K562 (cell line): ENCODE results near the gene P4HTM. TPM values are rescaled to one million over a fixed set of nuclear protein-coding genes. Genes with fewer than 3 reads are reported as not detected.

Experiments used
- BHLHE40 ChIP-seq: IDR thresholded peaks from 2 replicates; pipeline ENCODE4 v1.6.1; 2011; ENCODE audit warnings: low read length, improper control_type of control experiment
- BRF1 ChIP-seq: IDR thresholded peaks from 3 replicates; pipeline ENCODE4 v1.6.1; 2011; ENCODE audit warnings: borderline replicate concordance, mild to moderate bottlenecking; ENCODE audit not compliant: insufficient read length; ENCODE audit errors: extremely low read depth
- FIP1L1 ChIP-seq: fragments of 200-400 bp; formaldehyde crosslinking; IDR thresholded peaks from 2 replicates; pipeline ENCODE4 v1.6.1; 2018; ENCODE audit warnings: mild to moderate bottlenecking, low read depth, low read length; ENCODE audit not compliant: poor library complexity, severe bottlenecking
- FOXM1 ChIP-seq, 2 experiments: fragments of 450-650 bp in 1 of 2; sonication (generic) in 1 of 2; formaldehyde crosslinking in 1 of 2; IDR thresholded peaks; 2 replicates each; pipeline versions ENCODE4 v1.6.1 to v1.9.0; 2017 to 2022; ENCODE audit warnings: low read depth in 2 of 2, mild to moderate bottlenecking in 2 of 2, missing genetic modification reagents in 1 of 2, moderate library complexity in 1 of 2
- IRF2 ChIP-seq: sonication (generic); formaldehyde crosslinking; IDR thresholded peaks from 2 replicates; pipeline ENCODE4 v1.8.1; 2022; ENCODE audit warnings: mild to moderate bottlenecking, missing genetic modification reagents
- KDM5B ChIP-seq: fragments of 200-600 bp; sonication (generic); IDR thresholded peaks from 2 replicates; pipeline ENCODE4 v1.6.1; 2012; ENCODE audit warnings: low read depth, mild to moderate bottlenecking, moderate library complexity, low read length, control low read depth, inconsistent platforms; ENCODE audit not compliant: insufficient replicate concordance
- L3MBTL2 ChIP-seq: fragments of 450-650 bp; IDR thresholded peaks from 2 replicates; pipeline ENCODE4 v1.6.1; 2016; ENCODE audit warnings: mild to moderate bottlenecking, moderate library complexity
- LCOR ChIP-seq: sonication (generic); formaldehyde crosslinking; IDR thresholded peaks from 2 replicates; pipeline ENCODE4 v1.8.0; 2022; ENCODE audit warnings: mild to moderate bottlenecking, missing genetic modification reagents
- MEF2A ChIP-seq: IDR thresholded peaks from 2 replicates; pipeline ENCODE4 v1.6.1; 2011; ENCODE audit warnings: low read depth, mild to moderate bottlenecking, low read length, moderate library complexity; ENCODE audit not compliant: control insufficient read depth
- PHF21A ChIP-seq: fragments of 450-650 bp; IDR thresholded peaks from 2 replicates; pipeline ENCODE4 v1.6.1; 2017; ENCODE audit warnings: low read depth, borderline replicate concordance
- POLR2AphosphoS5 ChIP-seq: IDR thresholded peaks from 2 replicates; pipeline ENCODE4 v1.6.1; 2011; ENCODE audit warnings: mild to moderate bottlenecking, low read depth, low read length, moderate library complexity; ENCODE audit not compliant: control insufficient read depth, insufficient read depth
- TAF1 ChIP-seq: IDR thresholded peaks from 2 replicates; pipeline ENCODE4 v1.6.1; 2011; ENCODE audit warnings: mild to moderate bottlenecking, low read length, moderate library complexity; ENCODE audit not compliant: insufficient read depth, control insufficient read depth, severe bottlenecking; ENCODE audit errors: extremely low read depth
- ZNF444 ChIP-seq: fragments of 250-450 bp; sonication (Bioruptor Pico); IDR thresholded peaks from 2 replicates; pipeline ENCODE4 v1.4.0; 2020; ENCODE audit warnings: mild to moderate bottlenecking, moderate library complexity
- polyA plus RNA-seq, 8 experiments: library from polyadenylated mRNA; depleted of rRNA in 4 of 8; stranded (reverse) in 5 of 8; unstranded in 3 of 8; fragments of >200 nt; fragmentation: Nextera tagmentation in 2 of 8; fragmentation: Illumina TruSeq in 1 of 8; extraction: Ambion mirVana in 2 of 8; extraction: Trizol in 1 of 8; gene quantifications; 2 replicates each; pipeline versions ENCODE4 v1.2.1 to v1.2.3, GENCODE V29; 2011 to 2014; ENCODE audit warnings: inconsistent platforms in 1 of 8, missing spikeins in 1 of 8
- total RNA-seq, 7 experiments: library from RNA; depleted of rRNA in 6 of 7; stranded (reverse); fragments of >200 nt in 6 of 7; fragmentation: Illumina TruSeq in 2 of 7; extraction: Trizol in 2 of 7; gene quantifications; 2 replicates each; pipeline versions ENCODE4 v1.2.1 to v1.2.3, GENCODE V29; 2011 to 2021; ENCODE audit warnings: low replicate concordance in 1 of 7
- TF ChIP-seq, protein P1 (sequence below): sonication (generic); formaldehyde crosslinking; IDR thresholded peaks from 2 replicates; pipeline ENCODE4 v1.8.0; 2022; ENCODE audit warnings: mild to moderate bottlenecking, missing genetic modification reagents
- TF ChIP-seq, protein P2 (sequence below), 3 experiments: fragments of 200-800 bp in 1 of 3; fragments of 250-450 bp in 1 of 3; fragments of 450-650 bp in 1 of 3; sonication (Bioruptor Pico) in 1 of 3; sonication (Bioruptor generic) in 1 of 3; formaldehyde crosslinking in 1 of 3; IDR thresholded peaks; 2 replicates each; pipeline versions ENCODE4 v1.6.1 to v1.8.0; 2016 to 2022; ENCODE audit warnings: mild to moderate bottlenecking in 2 of 3, missing genetic modification characterization in 2 of 3, missing compliant biosample characterization in 1 of 3, moderate library complexity in 1 of 3
- TF ChIP-seq, protein P3 (sequence below): sonication (generic); formaldehyde crosslinking; IDR thresholded peaks from 2 replicates; pipeline ENCODE4 v1.8.0; 2022; ENCODE audit warnings: mild to moderate bottlenecking, missing genetic modification reagents

P4HTM gene
- total and polyA plus RNA-seq, 9 of the 15 experiments (the other 6 are each of a cell fraction or from before 2014, with no cell fraction given): 0.09 to 0.66 (median 0.25) TPM; not detected in 2

- TF ChIP-seq, protein P1, sequence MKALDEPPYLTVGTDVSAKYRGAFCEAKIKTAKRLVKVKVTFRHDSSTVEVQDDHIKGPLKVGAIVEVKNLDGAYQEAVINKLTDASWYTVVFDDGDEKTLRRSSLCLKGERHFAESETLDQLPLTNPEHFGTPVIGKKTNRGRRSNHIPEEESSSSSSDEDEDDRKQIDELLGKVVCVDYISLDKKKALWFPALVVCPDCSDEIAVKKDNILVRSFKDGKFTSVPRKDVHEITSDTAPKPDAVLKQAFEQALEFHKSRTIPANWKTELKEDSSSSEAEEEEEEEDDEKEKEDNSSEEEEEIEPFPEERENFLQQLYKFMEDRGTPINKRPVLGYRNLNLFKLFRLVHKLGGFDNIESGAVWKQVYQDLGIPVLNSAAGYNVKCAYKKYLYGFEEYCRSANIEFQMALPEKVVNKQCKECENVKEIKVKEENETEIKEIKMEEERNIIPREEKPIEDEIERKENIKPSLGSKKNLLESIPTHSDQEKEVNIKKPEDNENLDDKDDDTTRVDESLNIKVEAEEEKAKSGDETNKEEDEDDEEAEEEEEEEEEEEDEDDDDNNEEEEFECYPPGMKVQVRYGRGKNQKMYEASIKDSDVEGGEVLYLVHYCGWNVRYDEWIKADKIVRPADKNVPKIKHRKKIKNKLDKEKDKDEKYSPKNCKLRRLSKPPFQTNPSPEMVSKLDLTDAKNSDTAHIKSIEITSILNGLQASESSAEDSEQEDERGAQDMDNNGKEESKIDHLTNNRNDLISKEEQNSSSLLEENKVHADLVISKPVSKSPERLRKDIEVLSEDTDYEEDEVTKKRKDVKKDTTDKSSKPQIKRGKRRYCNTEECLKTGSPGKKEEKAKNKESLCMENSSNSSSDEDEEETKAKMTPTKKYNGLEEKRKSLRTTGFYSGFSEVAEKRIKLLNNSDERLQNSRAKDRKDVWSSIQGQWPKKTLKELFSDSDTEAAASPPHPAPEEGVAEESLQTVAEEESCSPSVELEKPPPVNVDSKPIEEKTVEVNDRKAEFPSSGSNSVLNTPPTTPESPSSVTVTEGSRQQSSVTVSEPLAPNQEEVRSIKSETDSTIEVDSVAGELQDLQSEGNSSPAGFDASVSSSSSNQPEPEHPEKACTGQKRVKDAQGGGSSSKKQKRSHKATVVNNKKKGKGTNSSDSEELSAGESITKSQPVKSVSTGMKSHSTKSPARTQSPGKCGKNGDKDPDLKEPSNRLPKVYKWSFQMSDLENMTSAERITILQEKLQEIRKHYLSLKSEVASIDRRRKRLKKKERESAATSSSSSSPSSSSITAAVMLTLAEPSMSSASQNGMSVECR: peak; percentile 77
- no peak for TF ChIP-seq ZNF444 (CRISPR knock-in tag)
- TF ChIP-seq PHF21A: no peak
- no peak for TF ChIP-seq FOXM1 (IDR thresholded peaks at IDR 0.05; ENCODE audit: low read depth)
- TF ChIP-seq FOXM1 (CRISPR knock-in tag; IDR thresholded peaks at IDR 0.05; ENCODE audit: low read depth): 0 out of 2 replicates have a peak, but pooled peaks have one; percentile 51
- peak; percentile 61; the same call in 1 of the 2 replicates for TF ChIP-seq L3MBTL2
- peak; percentile 81 for TF ChIP-seq FIP1L1
- TF ChIP-seq BRF1: no peak
- TF ChIP-seq, protein P2, sequence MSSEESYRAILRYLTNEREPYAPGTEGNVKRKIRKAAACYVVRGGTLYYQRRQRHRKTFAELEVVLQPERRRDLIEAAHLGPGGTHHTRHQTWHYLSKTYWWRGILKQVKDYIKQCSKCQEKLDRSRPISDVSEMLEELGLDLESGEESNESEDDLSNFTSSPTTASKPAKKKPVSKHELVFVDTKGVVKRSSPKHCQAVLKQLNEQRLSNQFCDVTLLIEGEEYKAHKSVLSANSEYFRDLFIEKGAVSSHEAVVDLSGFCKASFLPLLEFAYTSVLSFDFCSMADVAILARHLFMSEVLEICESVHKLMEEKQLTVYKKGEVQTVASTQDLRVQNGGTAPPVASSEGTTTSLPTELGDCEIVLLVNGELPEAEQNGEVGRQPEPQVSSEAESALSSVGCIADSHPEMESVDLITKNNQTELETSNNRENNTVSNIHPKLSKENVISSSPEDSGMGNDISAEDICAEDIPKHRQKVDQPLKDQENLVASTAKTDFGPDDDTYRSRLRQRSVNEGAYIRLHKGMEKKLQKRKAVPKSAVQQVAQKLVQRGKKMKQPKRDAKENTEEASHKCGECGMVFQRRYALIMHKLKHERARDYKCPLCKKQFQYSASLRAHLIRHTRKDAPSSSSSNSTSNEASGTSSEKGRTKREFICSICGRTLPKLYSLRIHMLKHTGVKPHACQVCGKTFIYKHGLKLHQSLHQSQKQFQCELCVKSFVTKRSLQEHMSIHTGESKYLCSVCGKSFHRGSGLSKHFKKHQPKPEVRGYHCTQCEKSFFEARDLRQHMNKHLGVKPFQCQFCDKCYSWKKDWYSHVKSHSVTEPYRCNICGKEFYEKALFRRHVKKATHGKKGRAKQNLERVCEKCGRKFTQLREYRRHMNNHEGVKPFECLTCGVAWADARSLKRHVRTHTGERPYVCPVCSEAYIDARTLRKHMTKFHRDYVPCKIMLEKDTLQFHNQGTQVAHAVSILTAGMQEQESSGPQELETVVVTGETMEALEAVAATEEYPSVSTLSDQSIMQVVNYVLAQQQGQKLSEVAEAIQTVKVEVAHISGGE (CRISPR knock-in tag; IDR thresholded peaks at IDR 0.05): peak in 1 of 3 experiments; percentile 81; a peak in 2 of 6 replicates
- peak; percentile 77 for TF ChIP-seq KDM5B
- 0 out of 2 replicates have a peak, but pooled peaks have one; percentile 20 for TF ChIP-seq BHLHE40
- peak; percentile 39 for TF ChIP-seq TAF1
- no peak for TF ChIP-seq MEF2A
- no peak for TF ChIP-seq POLR2AphosphoS5
- TF ChIP-seq, protein P3, sequence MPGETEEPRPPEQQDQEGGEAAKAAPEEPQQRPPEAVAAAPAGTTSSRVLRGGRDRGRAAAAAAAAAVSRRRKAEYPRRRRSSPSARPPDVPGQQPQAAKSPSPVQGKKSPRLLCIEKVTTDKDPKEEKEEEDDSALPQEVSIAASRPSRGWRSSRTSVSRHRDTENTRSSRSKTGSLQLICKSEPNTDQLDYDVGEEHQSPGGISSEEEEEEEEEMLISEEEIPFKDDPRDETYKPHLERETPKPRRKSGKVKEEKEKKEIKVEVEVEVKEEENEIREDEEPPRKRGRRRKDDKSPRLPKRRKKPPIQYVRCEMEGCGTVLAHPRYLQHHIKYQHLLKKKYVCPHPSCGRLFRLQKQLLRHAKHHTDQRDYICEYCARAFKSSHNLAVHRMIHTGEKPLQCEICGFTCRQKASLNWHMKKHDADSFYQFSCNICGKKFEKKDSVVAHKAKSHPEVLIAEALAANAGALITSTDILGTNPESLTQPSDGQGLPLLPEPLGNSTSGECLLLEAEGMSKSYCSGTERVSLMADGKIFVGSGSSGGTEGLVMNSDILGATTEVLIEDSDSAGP (CRISPR knock-in tag): no peak
- TF ChIP-seq IRF2 (CRISPR knock-in tag): no peak
- TF ChIP-seq LCOR (CRISPR knock-in tag): peak; percentile 87
These were observed 28.1 kb downstream of the P4HTM start, which contains the start of gene DALRD3 (continued) for GRCh38 chr3:49017971-49018706.
